B cell (primary cell): ENCODE results near the gene ITSN2. TPM values are rescaled to one million over a fixed set of nuclear protein-coding genes. Genes with fewer than 3 reads are reported as not detected.

ENCODE experiments used
- ATAC-seq: fragments of 200-7000 bp; cut with Tn5 transposase; one replicate; pipeline ENCODE4 v1.10.0; 2021; ENCODE audit warnings: low read depth, mild to moderate bottlenecking, moderate number of reproducible peaks, moderate library complexity
- CTCF ChIA-PET: fragments of 350-600 bp; sonication (Branson Sonifier 250); formaldehyde crosslinking; loops from one replicate; lab custom pipeline; 2021; ENCODE audit warnings: antibody characterized with exemption, inconsistent platforms; lab: Charles Lee
- POLR2A ChIA-PET: fragments of 350-600 bp; sonication (Branson Sonifier 250); formaldehyde crosslinking; loops from one replicate; lab custom pipeline; 2021; ENCODE audit warnings: antibody characterized with exemption; lab: Charles Lee
- DNase-seq: peaks from one replicate; pipeline ENCODE4 v3.0.0; 2013
- H2AFZ ChIP-seq: 2 replicates; pipeline ENCODE4 v1.6.1; 2012; ENCODE audit warnings: mild to moderate bottlenecking, low read depth, low read length; ENCODE audit not compliant: insufficient read depth, poor library complexity, severe bottlenecking
- H3K27ac ChIP-seq, 2 donors: 1 replicate in 1 of 2; 2 replicates in 1 of 2; pipeline ENCODE4 v1.5.1; 2012 to 2013; ENCODE audit warnings: low read length in 2 of 2, mild to moderate bottlenecking in 2 of 2, moderate library complexity in 1 of 2
- H3K27me3 ChIP-seq, 4 experiments: fragments of 200-600 bp in 1 of 4; sonication (generic) in 1 of 4; replicated peaks in 1 of 4; 1 replicate in 2 of 4; 2 replicates in 2 of 4; pipeline versions ENCODE4 v1.6.1 to v1.7.0; 2013 to 2016; ENCODE audit warnings: low read length in 3 of 4, mild to moderate bottlenecking in 2 of 4, mixed read lengths in 1 of 4, moderate library complexity in 1 of 4; ENCODE audit not compliant: insufficient read depth in 4 of 4, control insufficient read depth in 3 of 4; ENCODE audit errors: control extremely low read depth in 1 of 4
- H3K36me3 ChIP-seq, 2 experiments: replicated peaks in 1 of 2; 1 replicate in 1 of 2; 2 replicates in 1 of 2; pipeline versions ENCODE4 v1.6.1 to v1.7.1; 2013; ENCODE audit warnings: low read length in 1 of 2; ENCODE audit not compliant: insufficient read depth in 2 of 2, control insufficient read depth in 1 of 2; ENCODE audit errors: control extremely low read depth in 1 of 2, extremely low read depth in 1 of 2
- H3K4me1 ChIP-seq, 2 donors: fragments of 200-600 bp in 1 of 2; sonication (generic) in 1 of 2; 1 replicate in 1 of 2; 2 replicates in 1 of 2; pipeline versions ENCODE4 v1.5.1 to v1.6.1; 2013 to 2017; ENCODE audit warnings: low read length in 2 of 2; ENCODE audit not compliant: control insufficient read depth in 2 of 2, insufficient read depth in 2 of 2
- H3K4me2 ChIP-seq: replicated peaks from 2 replicates; pipeline ENCODE3; 2012; ENCODE audit warnings: mild to moderate bottlenecking, low read depth, low read length; ENCODE audit not compliant: poor library complexity, severe bottlenecking
- H3K4me3 ChIP-seq, 5 experiments: fragments of 200-600 bp in 1 of 5; sonication (generic) in 1 of 5; 1 replicate in 3 of 5; 2 replicates in 2 of 5; pipeline versions ENCODE4 v1.5.1 to v1.7.0; 2011 to 2016; ENCODE audit warnings: low read length in 4 of 5, mild to moderate bottlenecking in 4 of 5, low read depth in 2 of 5, control low read depth in 1 of 5, moderate library complexity in 1 of 5; ENCODE audit not compliant: insufficient read depth in 1 of 5; ENCODE audit errors: control extremely low read depth in 1 of 5, extremely low read depth in 1 of 5
- H3K79me2 ChIP-seq: fragments of 200-600 bp; sonication (generic); one replicate; pipeline ENCODE4 v1.6.0; 2016; ENCODE audit warnings: low read length; ENCODE audit not compliant: control insufficient read depth, insufficient read depth
- H3K9ac ChIP-seq: fragments of 200-600 bp; sonication (generic); 2 replicates; pipeline ENCODE4 v1.6.1; 2017; ENCODE audit warnings: mild to moderate bottlenecking, low read length, moderate library complexity
- H3K9me3 ChIP-seq, 3 donors: one replicate each; pipeline versions ENCODE4 v1.6.1 to v1.7.1; 2013; ENCODE audit warnings: low read length in 2 of 3; ENCODE audit not compliant: control insufficient read depth in 2 of 3, insufficient read depth in 1 of 3; ENCODE audit errors: control extremely low read depth in 1 of 3
- H4K20me1 ChIP-seq: 2 replicates; pipeline ENCODE4 v1.6.0; 2012; ENCODE audit warnings: mild to moderate bottlenecking, low read length; ENCODE audit not compliant: insufficient read depth, control insufficient read depth, poor library complexity, severe bottlenecking
- H3K27ac Mint-ChIP-seq: one replicate; pipeline ENCODE4 v1.8.0; 2021; ENCODE audit warnings: mixed read lengths
- H3K27me3 Mint-ChIP-seq: one replicate; pipeline ENCODE4 v1.8.0; 2021; ENCODE audit warnings: mixed read lengths
- H3K4me1 Mint-ChIP-seq: one replicate; pipeline ENCODE4 v1.8.0; 2021; ENCODE audit warnings: mixed read lengths
- H3K4me3 Mint-ChIP-seq: one replicate; pipeline ENCODE4 v1.8.0; 2021; ENCODE audit warnings: mixed read lengths
- H3K9me3 Mint-ChIP-seq: one replicate; pipeline ENCODE4 v1.8.0; 2022; ENCODE audit warnings: mixed read lengths; ENCODE audit not compliant: insufficient read depth
- CTCF ChIP-seq: fragments of 200-600 bp; IDR thresholded peaks from one replicate; pipeline ENCODE4 v1.8.0; 2022; ENCODE audit warnings: antibody characterized with exemption, mild to moderate bottlenecking
- EZH2 ChIP-seq: IDR thresholded peaks from 2 replicates; pipeline ENCODE4 v1.6.1; 2012; ENCODE audit warnings: borderline replicate concordance, low read depth, mild to moderate bottlenecking, moderate library complexity, low read length; ENCODE audit not compliant: insufficient read depth, poor library complexity, severe bottlenecking
- WGBS: methylation state at CpG from one replicate; pipeline ENCODE4 v1.1.5; 2013; ENCODE audit warnings: missing lambda C conversion rate; ENCODE audit not compliant: insufficient coverage; 5-methylcytosine and 5-hydroxymethylcytosine counted together
- intact Hi-C: fragments of 100-400 bp; cut with micrococcal nuclease; formaldehyde crosslinking; loops from one replicate; pipeline ENCODE4 v1.10.0; 2022
- polyA plus RNA-seq: library from polyadenylated mRNA; depleted of rRNA; stranded (reverse); fragments of >200 nt; gene quantifications from 2 replicates; pipeline ENCODE4 v1.2.3, GENCODE V29; 2012
- total RNA-seq, 2 donors: library from RNA; stranded (reverse); fragments of 120-200 nt in 1 of 2; gene quantifications; 1 replicate in 1 of 2; 2 replicates in 1 of 2; pipeline versions ENCODE4 v1.2.3 to v1.2.4, GENCODE V29; 2013 to 2022

The ITSN2 gene
- total and polyA plus RNA-seq, 2 donors (not counting 1 experiment from before 2014, with no cell fraction given), result 107 to 200 TPM

GRCh38 chr2:24375349-24376087 lies 15.2 kb upstream of the ITSN2 start:
- POLR2A ChIA-PET, result no interaction called here
- Histone ChIP-seq H3K4me1 (no peaks in the 10 kb centered on the region), H3K4me3 (no peak overlapping the region), H3K27ac (no peak overlapping the region), H3K4me2 (no peak overlapping the region), H4K20me1 (no peaks in the 10 kb centered on the region), H3K27me3 (no peaks in the 10 kb centered on the region), H3K9me3 (no peaks in the 10 kb centered on the region), H3K79me2 (no peaks in the 10 kb centered on the region), H2AFZ (no peak overlapping the region), H3K9ac (no peak overlapping the region), H3K36me3 (no peaks in the 10 kb centered on the region)
- H3K27ac Mint-ChIP-seq, result no peak overlapping the region
- intact Hi-C loops, result no loop called here
- WGBS, result 67% methylated on average over 3 of the region's 8 CpGs
- H3K4me1 Mint-ChIP-seq, result no peaks in the 10 kb centered on the region
- CTCF ChIA-PET, result interaction anchor here (0.6 to 1.0 kb wide), 2 partner anchors 9 to 43 kb away, joined by 3 to 4 read pairs; no protein-coding TSS in a partner anchor
- no peak for TF ChIP-seq CTCF
- TF ChIP-seq EZH2, result no peak
- no peaks in the 10 kb centered on the region for H3K27me3 Mint-ChIP-seq
- no peak for DNase-seq
- no peak overlapping the region for H3K4me3 Mint-ChIP-seq
- no peak for ATAC-seq
- H3K9me3 Mint-ChIP-seq, result no peaks in the 10 kb centered on the region

DNA sequence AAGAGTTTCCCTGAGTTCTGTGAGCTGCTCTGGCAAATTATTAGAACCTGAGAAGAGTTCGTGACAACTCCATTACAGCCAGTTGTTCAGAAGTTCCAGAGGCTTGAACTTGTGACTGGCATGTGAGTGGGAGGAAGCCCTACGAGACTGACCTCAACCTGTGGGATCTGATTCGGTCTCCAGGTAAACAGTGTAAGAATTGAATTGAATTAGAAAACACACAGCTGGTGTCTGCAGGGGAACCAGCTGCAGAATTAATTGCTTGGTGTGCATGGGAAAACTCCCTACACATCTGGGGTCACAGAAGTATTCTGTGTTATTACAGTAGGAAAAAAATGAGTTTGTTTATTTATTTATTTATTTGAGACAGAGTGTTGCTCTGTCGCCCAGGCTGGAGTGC lies 14.0 kb upstream of the ITSN2 start:
- CTCF ChIA-PET, result no interaction called here
- POLR2A ChIA-PET, result interaction anchor here (0.6 kb wide), 1 partner anchor 1149 kb away, joined by 5 read pairs; no protein-coding TSS in a partner anchor
- Histone ChIP-seq H3K27ac (no peak overlapping the region), H3K36me3 (no peaks in the 10 kb centered on the region), H3K4me1 (no peaks in the 10 kb centered on the region), H3K27me3 (no peaks in the 10 kb centered on the region), H4K20me1 (no peaks in the 10 kb centered on the region), H3K9ac (no peak overlapping the region), H3K79me2 (no peaks in the 10 kb centered on the region), H3K9me3 (no peaks in the 10 kb centered on the region), H3K4me3 (no peak overlapping the region), H3K4me2 (no peak overlapping the region), H2AFZ (no peak overlapping the region)
- intact Hi-C loops, result no loop called here
- ATAC-seq, result no peak
- 100% methylated on average over 1 of the region's 4 CpGs for WGBS
- no peaks in the 10 kb centered on the region for H3K4me1 Mint-ChIP-seq
- H3K27ac Mint-ChIP-seq, result no peak overlapping the region
- no peak for DNase-seq
- H3K27me3 Mint-ChIP-seq, result no peaks in the 10 kb centered on the region
- H3K4me3 Mint-ChIP-seq, result no peak overlapping the region
- no peak for TF ChIP-seq CTCF
- TF ChIP-seq EZH2, result no peak
- H3K9me3 Mint-ChIP-seq, result no peaks in the 10 kb centered on the region
